NCI-H1048 (cell line): ENCODE results near the gene PRKN.
"Not testable (repeated sequence)": the region's sequence is repeated elsewhere in the genome, so short reads cannot be mapped to it uniquely, and the experiment has no call there.

ENCODE experiments used
- DNase-seq: peaks from one replicate; lab custom pipeline; 2025; lab: John Stamatoyannopoulos, UW

The PRKN gene

DNA sequence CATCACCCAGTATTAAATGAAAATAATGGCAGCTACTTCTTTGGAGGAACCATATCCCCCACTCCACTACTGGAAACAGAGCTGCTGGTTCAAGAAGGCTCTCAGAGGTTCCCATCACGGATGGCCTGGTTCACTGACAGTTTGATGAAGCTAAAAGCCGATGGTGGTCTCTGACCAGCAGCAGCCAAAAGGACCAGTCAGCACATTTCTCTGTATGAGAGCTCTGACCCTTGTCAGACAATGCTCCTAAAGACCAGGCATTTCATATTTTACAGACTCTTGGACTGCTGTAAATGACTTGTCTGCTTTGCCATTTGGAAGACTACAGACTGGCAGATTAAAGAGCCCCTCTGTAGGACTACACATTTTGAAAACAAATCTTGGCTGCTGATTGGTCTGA, 16.6 kb downstream of the PRKN start:
- no peak for DNase-seq

DNA sequence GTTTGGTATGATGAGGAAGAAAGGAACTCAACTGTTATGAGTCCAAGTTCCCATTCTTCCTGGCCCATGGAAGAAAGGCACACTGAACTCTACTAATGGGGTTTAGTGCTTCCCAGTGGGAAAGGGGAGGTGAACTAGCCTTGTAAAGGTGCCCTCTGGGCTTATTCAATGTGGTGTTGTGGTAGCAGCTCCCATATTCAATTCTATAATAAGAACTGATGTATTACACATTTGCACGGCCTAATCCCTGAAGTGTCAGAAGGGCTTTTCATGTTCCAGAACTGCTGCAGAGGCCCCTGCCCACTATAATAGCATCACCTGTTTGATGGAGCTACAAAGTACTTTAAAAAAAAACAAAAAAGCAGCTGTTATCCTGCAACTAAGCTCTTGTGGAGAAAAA, 17.1 kb downstream of the PRKN start:
- DNase-seq: no peak

DNA sequence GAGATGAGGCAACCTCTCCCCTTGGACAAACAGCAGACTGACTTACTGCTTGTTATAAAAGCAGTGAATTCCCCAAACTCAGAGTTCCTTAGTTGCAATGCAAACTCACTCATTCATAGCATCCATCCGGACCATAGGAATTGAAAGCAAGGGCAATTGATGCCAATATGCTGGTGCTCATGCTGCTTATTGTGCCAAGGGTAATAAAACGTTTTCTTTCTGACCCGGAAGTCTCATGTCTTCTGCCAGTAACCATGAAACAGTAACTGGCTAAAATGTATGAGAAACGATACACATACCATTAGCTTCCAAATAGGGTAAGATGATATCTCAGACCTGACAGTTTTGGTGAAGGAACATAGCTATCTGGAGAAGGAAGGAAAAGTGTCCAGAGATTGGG, 18.1 kb downstream of the PRKN start:
- DNase-seq: no peak

DNA sequence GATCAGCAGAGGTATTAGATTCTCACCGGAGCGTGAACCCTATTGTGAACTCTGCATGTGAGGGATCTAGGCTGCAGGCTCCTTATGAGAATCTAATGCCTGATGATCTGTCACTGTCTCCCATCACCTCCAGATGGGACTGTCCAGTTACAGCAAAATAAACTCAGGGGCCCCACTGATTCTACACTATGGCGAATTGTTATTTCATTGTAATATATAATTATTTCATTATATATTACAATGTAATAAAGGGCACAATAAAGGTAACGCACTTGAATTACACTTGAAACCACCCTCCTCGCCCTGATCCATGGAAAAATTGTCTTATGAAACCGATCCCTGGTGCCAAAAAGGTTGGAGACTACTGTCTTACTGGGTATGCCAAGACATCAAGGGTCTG, 18.6 kb downstream of the PRKN start:
- no peak for DNase-seq

GRCh38 chr6:162706232-162706631, 21.3 kb downstream of the PRKN start:
- DNase-seq: no peak

GRCh38 chr6:162705736-162706135, 21.8 kb downstream of the PRKN start:
- no peak for DNase-seq

- no peak for DNase-seq
Observed at GRCh38 chr6:162704001-162704400, 23.6 kb downstream of the PRKN start.

- no peak for DNase-seq
Observed at GRCh38 chr6:162702446-162702845, 25.1 kb downstream of the PRKN start.

- no peak for DNase-seq
Observed at GRCh38 chr6:162701551-162701950, 26.0 kb downstream of the PRKN start.

- no peak for DNase-seq
Observed at GRCh38 chr6:162700966-162701365, 26.6 kb downstream of the PRKN start.

DNA sequence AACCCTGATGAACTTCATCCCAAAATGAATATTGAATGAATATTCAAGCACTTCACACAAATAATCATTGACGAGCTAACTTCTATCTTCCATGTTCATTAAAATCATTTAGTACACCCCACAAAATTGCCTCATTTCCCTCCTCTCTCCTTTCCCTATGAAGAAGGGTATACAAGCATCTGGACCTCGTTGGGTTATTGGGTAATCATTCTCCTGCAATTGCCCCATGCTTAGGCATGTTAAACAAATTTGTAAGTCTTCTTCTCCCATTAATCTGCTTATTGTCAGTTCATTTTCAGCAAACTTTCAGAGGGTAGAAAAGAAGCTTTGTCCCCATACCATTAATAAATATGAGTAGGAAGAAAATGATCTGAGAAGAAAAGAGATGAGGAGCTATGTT, 27.6 kb downstream of the PRKN start:
- no peak for DNase-seq

- no peak for DNase-seq
Observed at GRCh38 chr6:162698440-162698839, 29.1 kb downstream of the PRKN start.

DNA sequence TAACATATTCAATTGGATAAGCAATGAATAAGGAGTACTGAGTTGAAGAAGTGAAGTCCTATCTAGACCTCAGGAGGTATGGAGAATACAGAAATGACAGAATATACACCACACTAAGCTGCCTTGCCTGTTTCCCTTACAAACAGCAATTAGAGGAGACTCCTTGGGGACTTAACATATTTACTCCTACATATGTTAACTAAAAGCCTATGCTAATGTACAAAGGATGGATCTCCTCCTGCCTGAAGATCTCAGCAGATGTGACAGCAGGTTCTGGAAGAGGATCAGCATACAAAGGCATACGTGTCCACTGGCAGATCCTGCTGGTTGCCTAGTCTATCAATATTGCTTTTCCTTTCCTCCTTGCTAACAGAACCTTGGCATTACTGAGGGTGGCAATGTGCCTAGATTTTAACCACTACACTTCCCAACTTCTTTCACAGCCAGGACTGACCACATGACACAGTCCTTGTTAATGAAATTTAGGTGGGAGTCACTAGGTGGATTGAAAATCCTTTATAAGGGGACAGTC, 29.6 kb downstream of the PRKN start:
- no peak for DNase-seq

GRCh38 chr6:162690158-162690557, 37.4 kb downstream of the PRKN start:
- DNase-seq: no peak

DNA sequence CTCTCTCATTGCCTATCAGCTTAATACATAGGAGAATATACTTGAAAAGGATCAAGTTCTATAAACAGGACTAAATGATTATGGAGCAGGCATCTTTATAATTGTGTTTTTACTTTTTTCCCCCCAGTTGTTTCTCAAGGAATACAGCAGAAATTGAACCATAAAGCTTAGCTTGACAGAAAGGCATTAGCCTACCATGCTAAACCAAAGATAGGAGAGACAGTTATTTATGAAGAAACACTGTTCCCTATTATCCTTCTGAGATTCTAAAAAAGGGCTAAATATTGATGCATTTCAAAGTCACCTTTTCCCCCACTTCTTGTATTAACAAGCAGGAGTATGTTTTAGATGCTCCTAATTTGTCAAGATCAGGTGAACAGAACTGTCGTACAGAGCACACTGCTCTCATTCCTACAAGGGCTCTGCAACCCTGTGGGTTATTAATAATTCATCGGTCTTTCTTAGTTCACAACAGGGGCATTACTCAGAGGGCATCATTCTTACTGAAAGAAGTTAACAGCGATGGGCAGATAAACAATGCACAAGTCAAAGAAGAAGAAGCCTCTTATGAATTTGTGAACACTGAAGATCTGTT, 38.7 kb downstream of the PRKN start:
- no peak for DNase-seq

GRCh38 chr6:162685586-162685985, 42.0 kb downstream of the PRKN start:
- no peak for DNase-seq

DNA sequence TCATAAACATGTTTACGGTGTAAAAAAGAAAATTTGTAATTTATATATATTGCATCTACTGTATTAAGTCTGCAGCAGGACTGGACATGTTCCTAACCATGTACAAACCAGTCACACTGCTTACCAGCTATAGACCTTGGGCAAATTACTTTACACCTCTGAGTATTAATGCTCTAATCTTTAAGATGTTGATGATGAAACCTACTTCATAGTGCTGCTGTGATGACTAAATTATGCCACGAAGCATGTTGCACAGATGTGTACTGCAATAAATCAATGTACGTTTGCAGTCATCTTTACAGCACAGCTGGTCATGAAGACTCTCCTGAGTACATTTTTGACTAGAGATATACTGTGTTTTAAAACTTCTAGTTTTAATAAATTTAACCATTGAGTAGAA, 42.6 kb downstream of the PRKN start:
- no peak for DNase-seq

DNA sequence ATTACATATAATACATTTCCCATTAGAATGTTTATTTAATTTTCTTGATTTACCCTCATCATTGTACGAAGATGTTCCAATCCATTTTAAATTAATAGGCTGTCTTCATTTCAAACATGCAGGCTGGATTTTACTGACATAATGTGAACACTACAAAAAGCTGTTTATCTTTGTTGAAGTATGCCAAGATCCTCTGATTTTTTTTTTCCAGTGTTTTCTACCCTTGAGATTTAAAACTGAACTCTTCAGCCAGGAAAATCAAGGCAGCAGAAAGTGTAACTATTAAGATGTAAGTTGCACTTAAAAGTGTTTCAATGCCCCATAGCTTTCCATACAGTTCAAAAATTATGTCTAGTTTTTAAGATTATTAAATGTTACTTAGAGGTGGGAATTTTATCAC, 43.5 kb downstream of the PRKN start:
- no peak for DNase-seq

GRCh38 chr6:162683135-162683534, 44.4 kb downstream of the PRKN start:
- DNase-seq: no peak

GRCh38 chr6:162681447-162681846, 46.1 kb downstream of the PRKN start:
- DNase-seq: no peak

DNA sequence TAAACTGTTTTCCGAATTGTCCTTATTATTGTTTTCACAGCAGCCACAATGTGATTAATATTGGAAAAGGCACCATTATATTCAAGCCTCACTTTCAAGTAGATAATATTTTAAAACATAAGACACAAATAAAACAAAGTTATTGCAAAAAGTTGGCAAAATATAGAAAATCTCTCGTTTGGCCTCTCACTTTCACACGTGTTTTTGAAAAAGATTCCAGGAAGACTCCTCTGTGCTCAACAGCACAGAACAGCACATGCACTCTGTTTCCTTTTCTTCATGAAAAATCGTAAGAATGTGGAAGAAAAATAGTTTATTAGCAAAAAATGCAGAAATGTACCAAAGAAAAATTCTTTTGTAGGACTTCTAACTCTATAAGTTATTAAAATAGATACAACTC, 46.7 kb downstream of the PRKN start:
- DNase-seq: no peak

GRCh38 chr6:162680367-162680766, 47.2 kb downstream of the PRKN start:
- no peak for DNase-seq

DNA sequence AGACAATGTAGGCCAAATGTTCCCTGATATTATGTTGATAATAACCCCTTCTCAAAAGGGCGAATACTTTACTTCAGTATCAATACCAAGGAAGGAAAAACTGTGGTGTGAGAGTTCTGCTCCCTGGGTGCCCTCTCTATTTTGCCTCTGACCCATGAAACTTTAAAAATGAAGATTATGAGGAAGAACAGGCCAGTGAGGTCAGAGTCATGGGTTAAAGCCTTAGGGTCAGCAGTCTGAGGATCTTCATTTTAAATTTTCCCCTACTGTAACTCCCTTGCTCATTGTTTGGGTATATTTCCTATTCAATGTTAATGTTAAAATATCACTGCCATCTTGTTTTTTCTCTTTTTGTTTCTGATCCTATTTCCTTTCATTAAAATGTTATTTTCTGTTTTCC, 47.9 kb downstream of the PRKN start:
- DNase-seq: no peak

- not testable (repeated sequence) for DNase-seq
Observed at GRCh38 chr6:162678896-162679295, 48.7 kb downstream of the PRKN start.

DNA sequence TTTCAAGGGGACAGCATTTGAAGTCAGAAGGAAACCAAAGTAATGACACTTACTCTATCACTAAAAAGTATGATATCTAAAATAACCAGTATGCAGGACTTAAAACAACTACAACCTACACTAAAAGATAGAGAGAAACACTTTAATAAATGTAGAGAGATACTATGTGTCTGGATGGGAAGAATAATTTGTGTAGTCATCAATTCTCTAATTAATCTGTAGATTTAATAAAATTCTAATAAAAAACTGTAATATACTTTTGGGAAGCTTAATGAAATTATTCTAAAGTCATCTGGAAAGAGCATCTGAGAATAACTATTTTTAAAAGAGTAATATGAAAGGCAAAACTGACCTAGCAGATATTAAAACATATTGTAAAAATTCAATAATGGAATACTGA, 52.1 kb downstream of the PRKN start:
- no peak for DNase-seq
